K562 (cell line): ENCODE measurements around the gene VANGL1. TPM values are rescaled to one million over a fixed set of nuclear protein-coding genes. Genes with fewer than 3 reads are reported as not detected.

Experiments
- ATAC-seq: fragments of 200-7000 bp; cut with Tn5 transposase; 3 replicates; pipeline ENCODE4 v1.9.1; 2020; ENCODE audit warnings: moderate library complexity
- BruUV-seq: library from RNA; stranded (reverse); fragments of 400-500 nt; replicated peaks from 2 replicates; lab custom pipeline; 2021; lab: Mats Ljungman, UMichigan
- CTCF ChIA-PET: fragments of 300-600 bp; formaldehyde crosslinking; extraction: SDS; loops from one replicate; lab custom pipeline; 2021; ENCODE audit warnings: low intra/inter-chr PET ratio; lab: Yijun Ruan, JAX
- POLR2A ChIA-PET: fragments of 300-600, 350-650 bp; sonication (Branson Sonifier 250); formaldehyde crosslinking; extraction: SDS; loops from one replicate; lab custom pipeline; 2021; ENCODE audit warnings: antibody characterized with exemption, inconsistent platforms; lab: Yijun Ruan, JAX
- DNase-seq, 4 experiments: peaks; one replicate each; pipeline versions ENCODE4 v3.0.0 to v3.0.0-alpha.2; 2011 to 2018; ENCODE audit warnings: low spot score in 3 of 4, mixed read lengths in 3 of 4; ENCODE audit errors: extremely low read depth in 1 of 4
- FAIRE-seq: peaks from 2 replicates; lab custom pipeline; 2011; peaks lifted over from hg19 to GRCh38; lab: Jason Lieb, UNC
- H2AFZ ChIP-seq: 2 replicates; pipeline ENCODE4 v1.6.0; 2011; ENCODE audit warnings: low read depth, low read length, control low read depth, inconsistent platforms
- H3K27ac ChIP-seq: fragments of 200-600 bp; 3 replicates; pipeline ENCODE4 v1.8.0; 2011; ENCODE audit warnings: low read depth, mild to moderate bottlenecking, control low read depth, inconsistent platforms, low read length, moderate library complexity, mixed read lengths; ENCODE audit errors: extremely low read depth
- H3K27me3 ChIP-seq, 2 experiments: fragments of 300-600 bp in 1 of 2; 2 replicates in 1 of 2; 3 replicates in 1 of 2; pipeline versions ENCODE4 v1.6.0 to v1.8.0; 2011; ENCODE audit warnings: inconsistent platforms in 2 of 2, low read length in 2 of 2, mild to moderate bottlenecking in 1 of 2, mixed read lengths in 1 of 2, moderate library complexity in 1 of 2; ENCODE audit not compliant: control insufficient read depth in 2 of 2, insufficient read depth in 2 of 2
- H3K36me3 ChIP-seq: fragments of 300-600 bp; 3 replicates; pipeline ENCODE4 v1.8.0; 2011; ENCODE audit warnings: mild to moderate bottlenecking, low read length, inconsistent platforms; ENCODE audit not compliant: control insufficient read depth, insufficient read depth
- H3K4me1 ChIP-seq, 2 experiments: fragments of 200-600 bp in 1 of 2; replicated peaks in 1 of 2; 2 replicates in 1 of 2; 3 replicates in 1 of 2; pipeline versions ENCODE4 v1.5.1 to v1.8.0; 2011; ENCODE audit warnings: inconsistent platforms in 2 of 2, low read length in 2 of 2, mild to moderate bottlenecking in 1 of 2, mixed read lengths in 1 of 2, moderate library complexity in 1 of 2; ENCODE audit not compliant: control insufficient read depth in 2 of 2, insufficient read depth in 2 of 2
- H3K4me2 ChIP-seq: 2 replicates; pipeline ENCODE4 v1.6.1; 2011; ENCODE audit warnings: low read length, control low read depth, inconsistent platforms, mixed read lengths; ENCODE audit not compliant: insufficient read depth
- H3K4me3 ChIP-seq: fragments of 200-600 bp; sonication (generic), shearing (Covaris generic); 2 replicates; pipeline ENCODE4 v1.5.1; 2016; ENCODE audit warnings: control low read depth, inconsistent platforms
- H3K79me2 ChIP-seq: fragments of 200-600 bp; 3 replicates; pipeline ENCODE4 v1.8.0; 2011; ENCODE audit warnings: low read length, inconsistent platforms; ENCODE audit not compliant: control insufficient read depth, insufficient read depth
- H3K9ac ChIP-seq, 2 experiments: 2 replicates each; pipeline versions ENCODE4 v1.6.0 to v1.6.1; 2011; ENCODE audit warnings: low read depth in 2 of 2, low read length in 2 of 2, control low read depth in 1 of 2, inconsistent platforms in 1 of 2, mild to moderate bottlenecking in 1 of 2, mixed read lengths in 1 of 2; ENCODE audit not compliant: insufficient read depth in 1 of 2
- H3K9me1 ChIP-seq: one replicate; pipeline ENCODE4 v1.6.0; 2011; ENCODE audit warnings: inconsistent platforms, mild to moderate bottlenecking, low read length, moderate library complexity; ENCODE audit not compliant: control insufficient read depth, insufficient read depth
- H3K9me3 ChIP-seq: replicated peaks from 2 replicates; pipeline ENCODE4 v1.5.1; 2011; ENCODE audit warnings: low read depth, low read length, inconsistent platforms; ENCODE audit not compliant: control insufficient read depth, insufficient read depth
- H4K20me1 ChIP-seq: replicated peaks from 2 replicates; pipeline ENCODE4 v1.6.1; 2011; ENCODE audit warnings: low read length, inconsistent platforms, mixed read lengths; ENCODE audit not compliant: control insufficient read depth, insufficient read depth
- CAMTA2 ChIP-seq: fragments of 250-450 bp; sonication (Bioruptor Pico); conservative IDR thresholded peaks from 2 replicates; pipeline ENCODE4 v1.5.1; 2022
- CBFA2T3 ChIP-seq: fragments of 450-650 bp; IDR thresholded peaks from 2 replicates; pipeline ENCODE4 v1.6.1; 2017
- CCAR2 ChIP-seq: fragments of 200-400 bp; formaldehyde crosslinking; IDR thresholded peaks from 2 replicates; pipeline ENCODE4 v1.6.1; 2017; ENCODE audit warnings: mild to moderate bottlenecking, low read depth, low read length
- CEBPB ChIP-seq: fragments of 450-650 bp; IDR thresholded peaks from 2 replicates; pipeline ENCODE4 v1.6.1; 2016; ENCODE audit warnings: missing genetic modification characterization, missing compliant biosample characterization
- ELF4 ChIP-seq: fragments of 450-650 bp; formaldehyde crosslinking; IDR thresholded peaks from 2 replicates; pipeline ENCODE4 v1.4.0; 2022; ENCODE audit warnings: missing genetic modification characterization
- JUND ChIP-seq, 2 experiments: IDR thresholded peaks; 2 replicates in 1 of 2; 3 replicates in 1 of 2; pipeline ENCODE4 v1.6.1; 2011; ENCODE audit warnings: borderline replicate concordance in 2 of 2, low read depth in 2 of 2, low read length in 2 of 2, improper control_type of control experiment in 1 of 2, missing biosample characterization in 1 of 2, missing genetic modification characterization in 1 of 2, missing genetic modification reagents in 1 of 2
- KLF6 ChIP-seq: fragments of 250-450 bp; sonication (Bioruptor Pico); IDR thresholded peaks from 2 replicates; pipeline ENCODE4 v1.4.0; 2020; ENCODE audit warnings: mild to moderate bottlenecking, moderate library complexity, borderline replicate concordance
- MEF2D ChIP-seq: conservative IDR thresholded peaks from 2 replicates; pipeline ENCODE4 v1.6.1; 2016; ENCODE audit warnings: low read depth, missing genetic modification characterization, missing compliant biosample characterization
- NR3C1 ChIP-seq: sonication (generic); formaldehyde crosslinking; IDR thresholded peaks from 2 replicates; pipeline ENCODE4 v1.8.1; 2022; ENCODE audit warnings: missing genetic modification reagents
- NUFIP1 ChIP-seq: fragments of 450-650 bp; IDR thresholded peaks from 2 replicates; pipeline ENCODE4 v1.6.1; 2018; ENCODE audit not compliant: partially characterized antibody
- PCBP2 ChIP-seq: fragments of 200-400 bp; formaldehyde crosslinking; IDR thresholded peaks from 2 replicates; pipeline ENCODE4 v1.6.1; 2018; ENCODE audit warnings: low read length, low read depth, mild to moderate bottlenecking, moderate library complexity; ENCODE audit not compliant: poor library complexity, severe bottlenecking
- PML ChIP-seq: IDR thresholded peaks from 2 replicates; pipeline ENCODE4 v1.6.1; 2012; ENCODE audit warnings: low read length, inconsistent platforms
- RAD21 ChIP-seq, 2 experiments: fragments of 250-450 bp in 1 of 2; fragments of 450-650 bp in 1 of 2; sonication (Bioruptor Pico) in 1 of 2; formaldehyde crosslinking in 1 of 2; IDR thresholded peaks in 1 of 2; conservative IDR thresholded peaks in 1 of 2; 2 replicates each; pipeline versions ENCODE4 v1.4.0 to v1.8.0; 2020 to 2022; ENCODE audit warnings: mild to moderate bottlenecking in 2 of 2, moderate library complexity in 1 of 2
- RNF219 ChIP-seq: fragments of 250-450 bp; sonication (Bioruptor Pico); IDR thresholded peaks from 2 replicates; pipeline ENCODE4 v1.5.0; 2022; ENCODE audit warnings: mild to moderate bottlenecking
- TFAM ChIP-seq: fragments of 250-450 bp; sonication (Bioruptor Pico); conservative IDR thresholded peaks from 2 replicates; pipeline ENCODE4 v1.5.0; 2021; ENCODE audit warnings: mild to moderate bottlenecking, moderate library complexity
- ZNF134 ChIP-seq: fragments of 250-450 bp; sonication (Bioruptor Pico); conservative IDR thresholded peaks from 2 replicates; pipeline ENCODE4 v1.4.0; 2020
- ZNF592 ChIP-seq: fragments of 450-650 bp; IDR thresholded peaks from 2 replicates; pipeline ENCODE4 v1.6.1; 2017; ENCODE audit warnings: antibody characterized with exemption, mild to moderate bottlenecking
- ZNF830 ChIP-seq: fragments of 250-450 bp; sonication (Bioruptor Pico); IDR thresholded peaks from 2 replicates; pipeline ENCODE4 v1.5.0; 2021; ENCODE audit warnings: mild to moderate bottlenecking
- whole genome bisulfite sequencing: fragments of 100-300 bp; shearing (Covaris generic); methylation state at CpG from one replicate; pipeline ENCODE4 v1.1.6; 2016; ENCODE audit warnings: low coverage, mixed read lengths; ENCODE audit not compliant: insufficient coverage; ENCODE audit errors: missing lambda C conversion rate; 5-methylcytosine and 5-hydroxymethylcytosine counted together
- in situ Hi-C: fragments of 300-500 bp; cut with MboI; formaldehyde crosslinking; loops from 4 replicates; pipeline ENCODE4 v1.15.0; 2018; ENCODE audit warnings: inconsistent platforms, mixed read lengths
- intact Hi-C: fragments of 100-400 bp; cut with micrococcal nuclease; formaldehyde crosslinking; loops from 2 replicates; pipeline ENCODE4 v1.14.2; 2022
- polyA plus RNA-seq, 8 experiments: library from polyadenylated mRNA; depleted of rRNA in 4 of 8; stranded (reverse) in 5 of 8; unstranded in 3 of 8; fragments of >200 nt; fragmentation: Nextera tagmentation in 2 of 8; fragmentation: Illumina TruSeq in 1 of 8; extraction: Ambion mirVana in 2 of 8; extraction: Trizol in 1 of 8; gene quantifications; 2 replicates each; pipeline versions ENCODE4 v1.2.1 to v1.2.3, GENCODE V29; 2011 to 2014; ENCODE audit warnings: inconsistent platforms in 1 of 8, missing spikeins in 1 of 8
- total RNA-seq, 7 experiments: library from RNA; depleted of rRNA in 6 of 7; stranded (reverse); fragments of >200 nt in 6 of 7; fragmentation: Illumina TruSeq in 2 of 7; extraction: Trizol in 2 of 7; gene quantifications; 2 replicates each; pipeline versions ENCODE4 v1.2.1 to v1.2.3, GENCODE V29; 2011 to 2021; ENCODE audit warnings: low replicate concordance in 1 of 7

The VANGL1 gene
- total and polyA plus RNA-seq, 9 of the 15 experiments (the other 6 are each of a cell fraction or from before 2014, with no cell fraction given) = 0.90 to 12.8 (median 9.6) TPM

- Histone ChIP-seq H3K4me1 (peaks cover 11 to 42% of the 10 kb centered on the region in 2 experiments), H3K79me2 (peaks cover 10% of the 10 kb centered on the region; the same call in 2 of the 3 replicates), H4K20me1 (no peaks in the 10 kb centered on the region), H3K9ac (peak overlapping the region in 1 of 2 experiments; percentile 16; a peak in 1 of 4 replicates), H3K4me3 (no peak overlapping the region), H3K36me3 (peaks cover 66% of the 10 kb centered on the region), H2AFZ (no peak overlapping the region), H3K27ac (peak overlapping the region; percentile 69; the same call in 2 of the 3 replicates), H3K4me2 (peak overlapping the region; percentile 7; the same call in 1 of the 2 replicates), H3K27me3 (no peaks in the 10 kb centered on the region), H3K9me1 (no peaks in the 10 kb centered on the region), H3K9me3 (no peaks in the 10 kb centered on the region)
- BruUV-seq = no TSS peak
- in situ Hi-C loops = no loop called here
- 0% methylated on average over 1 of the region's 1 CpG for WGBS
- FAIRE-seq (peak; percentile 60), DNase-seq (peak in 2 of 4 experiments; percentile 25 to 34), ATAC-seq (peak; percentile 51)
- POLR2A ChIA-PET = interaction anchor here (1.0 to 3.4 kb wide), 7 partner anchors 8 to 26 kb away, joined by 3 to 16 read pairs (median 9); no protein-coding TSS in a partner anchor
- CTCF ChIA-PET = no interaction called here
- intact Hi-C loops = no loop called here
- TF ChIP-seq CCAR2 (no peak), ZNF830 (CRISPR knock-in tag) (no peak), CBFA2T3 (no peak), JUND (IDR thresholded peaks at IDR 0.05; ENCODE audit: borderline replicate concordance, low read depth, low read length) (no peak), JUND (tag; IDR thresholded peaks at IDR 0.05; ENCODE audit: borderline replicate concordance, low read depth, low read length) (no peak), RAD21 (CRISPR knock-in tag; conservative IDR thresholded peaks at IDR 0.05 in 1 of 2, IDR thresholded peaks at IDR 0.05 in 1 of 2) (no peak), NR3C1 (CRISPR knock-in tag) (no peak), ZNF134 (0 out of 2 replicates have a peak, but pooled peaks have one; percentile 6), PML (no peak), CAMTA2 (CRISPR knock-in tag) (no peak), TFAM (CRISPR knock-in tag) (no peak), CEBPB (tag) (peak; percentile 47), KLF6 (no peak), ELF4 (CRISPR knock-in tag) (peak; percentile 58; the same call in 1 of the 2 replicates), MEF2D (tag) (no peak), ZNF592 (0 out of 2 replicates have a peak, but pooled peaks have one; percentile 23), PCBP2 (no peak), RNF219 (no peak), NUFIP1 (no peak)
These were observed 26.8 kb downstream of the VANGL1 start for GRCh38 chr1:115668579-115668978.
